Activated CD8-positive, alpha-beta T cell treated with anti-CD3 and anti-CD28 coated beads for 36 hours (primary cell): ENCODE measurements around the gene VWA3B. TPM values are rescaled to one million over a fixed set of nuclear protein-coding genes. Genes with fewer than 3 reads are reported as not detected.

Experiments
- ATAC-seq: fragments of 200-7000 bp; cut with Tn5 transposase; one replicate; pipeline ENCODE4 v1.10.0; 2021; ENCODE audit warnings: mild to moderate bottlenecking, moderate library complexity
- CTCF ChIA-PET: fragments of 350-600 bp; sonication (Branson Sonifier 250); formaldehyde crosslinking; loops from one replicate; lab custom pipeline; 2021; ENCODE audit warnings: antibody characterized with exemption; lab: Charles Lee
- POLR2A ChIA-PET: fragments of 350-600 bp; sonication (Branson Sonifier 250); formaldehyde crosslinking; loops from one replicate; lab custom pipeline; 2021; ENCODE audit warnings: antibody characterized with exemption; lab: Charles Lee
- DNase-seq: peaks from one replicate; pipeline ENCODE4 v3.0.0-alpha.2; 2020
- H3K27ac Mint-ChIP-seq: one replicate; pipeline ENCODE4 v1.8.0; 2021; ENCODE audit warnings: mild to moderate bottlenecking, mixed read lengths
- H3K27me3 Mint-ChIP-seq: one replicate; pipeline ENCODE4 v1.8.0; 2021; ENCODE audit warnings: mixed read lengths
- H3K36me3 Mint-ChIP-seq: one replicate; pipeline ENCODE4 v1.8.0; 2021; ENCODE audit warnings: low read depth, mixed read lengths
- H3K4me1 Mint-ChIP-seq: one replicate; pipeline ENCODE4 v1.8.0; 2021; ENCODE audit warnings: low read depth, mixed read lengths
- H3K4me3 Mint-ChIP-seq: one replicate; pipeline ENCODE4 v1.8.0; 2021; ENCODE audit warnings: mild to moderate bottlenecking, moderate library complexity, mixed read lengths
- H3K9me3 Mint-ChIP-seq: one replicate; pipeline ENCODE4 v1.8.0; 2021; ENCODE audit warnings: mixed read lengths
- intact Hi-C: fragments of 100-400 bp; cut with micrococcal nuclease; formaldehyde crosslinking; loops from one replicate; pipeline ENCODE4 v1.10.0; 2022
- total RNA-seq, 2 experiments: library from RNA; stranded (reverse); gene quantifications; one replicate each; pipeline ENCODE4 v1.2.3, GENCODE V29; 2021
- TF ChIP-seq, protein P1 (sequence below): fragments of 200-600 bp; IDR thresholded peaks from one replicate; pipeline ENCODE4 v1.8.0; 2022; ENCODE audit warnings: antibody characterized with exemption, mild to moderate bottlenecking

Gene VWA3B
- total RNA-seq, 2 experiments from 2014 or later = not detected

DNA sequence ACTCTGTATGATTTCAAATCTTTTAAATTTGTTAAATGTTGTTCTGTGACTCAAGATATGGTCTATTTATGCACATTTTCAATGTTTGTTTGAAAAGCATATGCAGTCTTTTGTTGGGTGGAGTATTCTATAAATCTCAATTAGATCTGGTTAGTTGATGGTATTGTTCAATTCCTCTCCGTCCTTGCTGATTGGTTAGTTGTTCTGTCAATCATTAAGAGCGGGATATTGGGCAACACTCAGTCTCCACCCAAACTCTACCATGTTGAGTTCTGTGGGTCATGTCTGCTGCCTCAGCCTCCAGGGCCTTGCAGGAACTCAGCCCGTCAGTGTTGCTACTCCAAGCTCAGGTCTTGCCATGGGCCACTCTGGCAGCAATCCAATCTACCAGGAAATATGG, 118.9 kb downstream of the VWA3B start:
- no peak overlapping the region for H3K27ac Mint-ChIP-seq
- POLR2A ChIA-PET = no interaction called here
- CTCF ChIA-PET = no interaction called here
- no peak overlapping the region for H3K4me3 Mint-ChIP-seq
- intact Hi-C loops = no loop called here
- H3K36me3 Mint-ChIP-seq = no peaks in the 10 kb centered on the region
- no peak for ATAC-seq
- peaks cover 13% of the 10 kb centered on the region for H3K27me3 Mint-ChIP-seq
- DNase-seq = no peak
- no peaks in the 10 kb centered on the region for H3K9me3 Mint-ChIP-seq
- TF ChIP-seq, protein P1, sequence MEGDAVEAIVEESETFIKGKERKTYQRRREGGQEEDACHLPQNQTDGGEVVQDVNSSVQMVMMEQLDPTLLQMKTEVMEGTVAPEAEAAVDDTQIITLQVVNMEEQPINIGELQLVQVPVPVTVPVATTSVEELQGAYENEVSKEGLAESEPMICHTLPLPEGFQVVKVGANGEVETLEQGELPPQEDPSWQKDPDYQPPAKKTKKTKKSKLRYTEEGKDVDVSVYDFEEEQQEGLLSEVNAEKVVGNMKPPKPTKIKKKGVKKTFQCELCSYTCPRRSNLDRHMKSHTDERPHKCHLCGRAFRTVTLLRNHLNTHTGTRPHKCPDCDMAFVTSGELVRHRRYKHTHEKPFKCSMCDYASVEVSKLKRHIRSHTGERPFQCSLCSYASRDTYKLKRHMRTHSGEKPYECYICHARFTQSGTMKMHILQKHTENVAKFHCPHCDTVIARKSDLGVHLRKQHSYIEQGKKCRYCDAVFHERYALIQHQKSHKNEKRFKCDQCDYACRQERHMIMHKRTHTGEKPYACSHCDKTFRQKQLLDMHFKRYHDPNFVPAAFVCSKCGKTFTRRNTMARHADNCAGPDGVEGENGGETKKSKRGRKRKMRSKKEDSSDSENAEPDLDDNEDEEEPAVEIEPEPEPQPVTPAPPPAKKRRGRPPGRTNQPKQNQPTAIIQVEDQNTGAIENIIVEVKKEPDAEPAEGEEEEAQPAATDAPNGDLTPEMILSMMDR = no peak
- peaks cover 3% of the 10 kb centered on the region for H3K4me1 Mint-ChIP-seq

DNA sequence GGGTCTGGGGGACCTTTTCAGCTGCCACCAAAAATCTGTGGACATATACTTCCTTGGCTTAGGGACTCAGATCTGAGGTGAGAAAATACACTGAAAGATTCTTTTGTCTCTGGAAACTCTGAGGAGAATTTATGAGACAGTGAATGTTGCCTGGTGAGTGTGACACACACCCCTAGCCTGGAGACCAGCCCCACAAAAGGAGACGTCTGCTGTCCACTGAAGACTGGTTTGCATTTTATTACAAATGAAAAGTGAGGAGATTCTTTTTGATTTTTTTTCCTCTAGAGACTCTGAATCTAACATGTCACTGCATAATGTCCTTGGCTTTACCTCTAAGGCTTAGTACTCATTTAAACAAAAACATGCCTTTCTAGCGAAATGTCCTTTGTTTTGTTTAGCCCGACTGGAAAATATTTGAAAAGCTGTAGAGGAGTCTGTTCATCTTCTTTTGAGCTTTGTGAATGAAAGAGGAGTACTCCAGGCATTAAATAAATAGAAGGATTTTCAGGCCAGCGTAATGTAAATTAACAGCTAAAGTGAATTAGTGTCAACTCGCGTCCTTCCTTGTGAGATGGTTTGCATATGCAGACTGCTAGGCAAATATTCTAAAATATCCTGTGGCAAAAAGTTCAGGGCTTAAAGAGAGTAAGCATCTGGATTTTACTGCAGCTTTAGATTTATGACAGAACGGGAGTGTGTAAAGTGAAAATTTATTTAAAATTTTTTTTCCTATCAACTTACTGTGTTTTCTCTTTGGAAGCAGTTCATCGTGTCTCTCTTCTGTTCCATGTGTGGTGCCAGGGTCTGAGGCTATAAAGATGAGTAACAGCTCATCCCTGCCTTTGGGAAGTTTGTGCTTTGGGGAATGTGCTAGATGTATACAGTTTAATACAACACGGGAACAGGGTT, 125.4 kb downstream of the VWA3B start:
- ATAC-seq (no peak), DNase-seq (no peak)
- Mint-ChIP-seq H3K27ac (no peak overlapping the region), H3K4me1 (no peaks in the 10 kb centered on the region), H3K36me3 (no peaks in the 10 kb centered on the region), H3K9me3 (no peaks in the 10 kb centered on the region), H3K27me3 (peaks cover 13% of the 10 kb centered on the region), H3K4me3 (no peak overlapping the region)
- intact Hi-C loops = no loop called here
- POLR2A ChIA-PET = interaction anchor here (0.6 kb wide), 2 partner anchors 134 to 723 kb away, joined by 3 to 4 read pairs; no protein-coding TSS in a partner anchor
- TF ChIP-seq, protein P1 = no peak
- CTCF ChIA-PET = interaction anchor here (0.7 to 1.3 kb wide), 3 partner anchors 9 to 17 kb away, joined by 3 to 4 read pairs (median 3); no protein-coding TSS in a partner anchor

DNA sequence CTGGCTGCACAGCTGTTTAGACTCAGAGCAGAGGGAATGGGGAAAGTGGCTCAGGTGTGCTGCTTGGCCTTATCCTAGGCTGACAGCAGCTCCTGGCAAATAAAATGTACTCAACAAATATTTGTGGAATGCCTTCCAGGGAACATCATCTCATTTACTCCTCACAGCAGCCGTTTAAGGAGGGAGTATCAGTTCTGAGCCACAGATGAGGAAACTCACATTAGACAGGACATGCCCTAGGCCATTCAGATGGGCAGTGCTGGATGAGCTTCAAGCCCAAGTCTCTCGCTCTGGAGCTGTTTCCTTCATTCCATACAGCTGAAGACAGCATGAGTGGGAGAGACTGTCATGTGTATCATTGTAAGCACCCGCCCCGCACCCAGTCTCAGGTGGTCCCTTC, 129.6 kb downstream of the VWA3B start:
- intact Hi-C loops = no loop called here
- Mint-ChIP-seq H3K9me3 (peaks cover 11% of the 10 kb centered on the region), H3K27me3 (peaks cover 18% of the 10 kb centered on the region), H3K4me3 (no peak overlapping the region), H3K36me3 (peaks cover 1% of the 10 kb centered on the region), H3K4me1 (no peaks in the 10 kb centered on the region), H3K27ac (no peak overlapping the region)
- TF ChIP-seq, protein P1 = no peak
- ATAC-seq = no peak
- DNase-seq = no peak
- ChIA-PET CTCF (interaction anchor here (1.3 kb wide), 1 partner anchor 16 kb away, joined by 3 read pairs; no protein-coding TSS in a partner anchor), POLR2A (no interaction called here)

DNA sequence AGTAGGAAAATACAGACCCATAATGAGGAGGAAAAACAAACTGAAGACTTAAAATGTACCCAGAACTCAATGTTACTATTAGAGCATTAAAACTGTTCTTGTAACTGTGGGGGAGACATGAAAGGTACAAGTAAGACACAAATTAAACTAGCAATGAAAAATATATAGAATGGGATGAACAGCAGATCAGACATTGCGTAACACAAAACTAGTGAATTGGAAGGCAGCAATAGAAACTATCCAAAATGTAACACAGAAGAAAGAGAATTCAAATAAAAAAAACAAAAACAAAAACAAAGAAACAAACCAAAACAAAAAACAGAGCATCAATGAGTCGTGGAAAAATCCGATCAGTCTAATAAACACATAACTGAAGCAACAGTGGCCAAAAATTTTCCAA, 132.2 kb downstream of the VWA3B start:
- Mint-ChIP-seq H3K27ac (no peak overlapping the region), H3K4me3 (no peak overlapping the region), H3K4me1 (no peaks in the 10 kb centered on the region), H3K27me3 (peaks cover 16% of the 10 kb centered on the region), H3K9me3 (peaks cover 13% of the 10 kb centered on the region), H3K36me3 (peaks cover 1% of the 10 kb centered on the region)
- DNase-seq = no peak
- no peak for ATAC-seq
- TF ChIP-seq, protein P1 = no peak
- POLR2A ChIA-PET = no interaction called here
- CTCF ChIA-PET = no interaction called here
- intact Hi-C loops = no loop called here

DNA sequence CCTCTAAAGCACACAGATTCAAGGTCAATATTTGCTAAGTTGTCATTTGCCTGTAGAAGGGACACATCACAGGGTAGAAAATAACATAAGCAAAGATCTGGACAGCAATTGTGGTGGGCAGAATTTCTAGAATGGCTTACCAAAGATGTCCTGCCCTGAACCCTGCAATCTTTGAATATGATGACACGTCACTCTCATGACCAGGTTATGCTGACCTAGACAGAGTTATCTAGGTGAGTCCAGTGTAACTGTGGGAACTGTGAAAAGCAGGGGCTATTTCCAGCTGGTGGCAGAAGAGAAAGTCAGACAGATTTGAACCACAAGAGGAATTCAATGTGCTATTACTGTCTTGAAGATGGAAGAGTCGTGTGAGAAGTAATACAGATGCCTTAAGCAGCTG, 147.0 kb downstream of the VWA3B start:
- ChIA-PET CTCF (interaction anchor here (1.0 kb wide), 1 partner anchor 35 kb away, joined by 5 read pairs; no protein-coding TSS in a partner anchor), POLR2A (interaction anchor here (1.1 kb wide), 1 partner anchor 10 kb away, joined by 3 read pairs; no protein-coding TSS in a partner anchor)
- Mint-ChIP-seq H3K4me3 (no peak overlapping the region), H3K4me1 (no peaks in the 10 kb centered on the region), H3K27me3 (peaks cover 14% of the 10 kb centered on the region), H3K27ac (no peak overlapping the region), H3K9me3 (no peaks in the 10 kb centered on the region), H3K36me3 (no peaks in the 10 kb centered on the region)
- intact Hi-C loops = no loop called here
- TF ChIP-seq, protein P1 = no peak
- DNase-seq = no peak
- no peak for ATAC-seq
